CD14-positive monocyte (primary cell): ENCODE results near the gene CDC14A. TPM values are rescaled to one million over a fixed set of nuclear protein-coding genes. Genes with fewer than 3 reads are reported as not detected.

Source experiments
- DNase-seq, 3 donors: peaks; one replicate each; pipeline ENCODE4 v3.0.0-alpha.2; 2011 to 2022
- H2AFZ ChIP-seq: 2 replicates; pipeline ENCODE4 v1.6.0; 2012; ENCODE audit warnings: mild to moderate bottlenecking, low read depth, low read length, inconsistent platforms; ENCODE audit not compliant: insufficient read depth, poor library complexity, severe bottlenecking
- H3K27ac ChIP-seq, 2 donors: 1 replicate in 1 of 2; 2 replicates in 1 of 2; pipeline ENCODE4 v1.5.1; 2012 to 2013; ENCODE audit warnings: low read length in 2 of 2, control low read depth in 1 of 2, inconsistent platforms in 1 of 2, low read depth in 1 of 2, mild to moderate bottlenecking in 1 of 2
- H3K27me3 ChIP-seq, 2 donors: one replicate each; pipeline versions ENCODE4 v1.6.0 to v1.6.1; 2011 to 2013; ENCODE audit warnings: low read length in 2 of 2; ENCODE audit not compliant: control insufficient read depth in 2 of 2, insufficient read depth in 2 of 2
- H3K36me3 ChIP-seq, 2 donors: replicated peaks in 1 of 2; 1 replicate in 1 of 2; 2 replicates in 1 of 2; pipeline versions ENCODE4 v1.5.1 to v1.6.1; 2012 to 2013; ENCODE audit warnings: low read length in 2 of 2, control low read depth in 1 of 2, inconsistent platforms in 1 of 2, mild to moderate bottlenecking in 1 of 2; ENCODE audit not compliant: insufficient read depth in 2 of 2, control insufficient read depth in 1 of 2
- H3K4me1 ChIP-seq, 2 donors: 1 replicate in 1 of 2; 2 replicates in 1 of 2; pipeline versions ENCODE4 v1.5.1 to v1.6.1; 2012 to 2013; ENCODE audit warnings: low read length in 2 of 2, control low read depth in 1 of 2, inconsistent platforms in 1 of 2, mild to moderate bottlenecking in 1 of 2, moderate library complexity in 1 of 2; ENCODE audit not compliant: insufficient read depth in 2 of 2, control insufficient read depth in 1 of 2
- H3K4me2 ChIP-seq: replicated peaks from 2 replicates; pipeline ENCODE3; 2012; ENCODE audit warnings: low read length, moderate library complexity, mild to moderate bottlenecking; ENCODE audit not compliant: poor library complexity, severe bottlenecking; ENCODE audit errors: extremely low read depth
- H3K4me3 ChIP-seq, 3 experiments: fragments of 200-600 bp in 1 of 3; sonication (generic) in 1 of 3; replicated peaks in 1 of 3; 1 replicate in 2 of 3; 2 replicates in 1 of 3; pipeline ENCODE4 v1.5.1; 2011 to 2013; ENCODE audit warnings: low read length in 3 of 3, mild to moderate bottlenecking in 3 of 3, control low read depth in 2 of 3, low read depth in 2 of 3, inconsistent platforms in 1 of 3, moderate library complexity in 1 of 3
- H3K79me2 ChIP-seq: 2 replicates; pipeline ENCODE4 v1.6.0; 2012; ENCODE audit warnings: mild to moderate bottlenecking, control low read depth, inconsistent platforms, low read length, moderate library complexity; ENCODE audit not compliant: insufficient read depth
- H3K9ac ChIP-seq: 2 replicates; pipeline ENCODE4 v1.6.0; 2017; ENCODE audit warnings: low read length, mild to moderate bottlenecking; ENCODE audit not compliant: insufficient read depth, poor library complexity, severe bottlenecking
- H3K9me3 ChIP-seq, 2 donors: replicated peaks in 1 of 2; 1 replicate in 1 of 2; 2 replicates in 1 of 2; pipeline versions ENCODE4 v1.5.1 to v1.6.1; 2012 to 2013; ENCODE audit warnings: low read length in 2 of 2, control low read depth in 1 of 2; ENCODE audit not compliant: control insufficient read depth in 1 of 2, insufficient read depth in 1 of 2
- H4K20me1 ChIP-seq: 2 replicates; pipeline ENCODE4 v1.6.0; 2012; ENCODE audit warnings: mild to moderate bottlenecking, low read length, control low read depth, moderate library complexity; ENCODE audit not compliant: insufficient read depth
- H3K27ac Mint-ChIP-seq, 7 donors: one replicate each; pipeline ENCODE4 v1.8.0; 2020; ENCODE audit warnings: mild to moderate bottlenecking in 7 of 7, mixed read lengths in 7 of 7, moderate library complexity in 6 of 7, inconsistent platforms in 2 of 7
- H3K27me3 Mint-ChIP-seq, 3 donors: one replicate each; pipeline ENCODE4 v1.8.0; 2021 to 2022; ENCODE audit warnings: low read depth in 3 of 3, mild to moderate bottlenecking in 3 of 3, mixed read lengths in 3 of 3, moderate library complexity in 3 of 3, inconsistent platforms in 1 of 3
- H3K36me3 Mint-ChIP-seq, 2 donors: one replicate each; pipeline ENCODE4 v1.8.0; 2020; ENCODE audit warnings: mixed read lengths in 2 of 2, inconsistent platforms in 1 of 2, mild to moderate bottlenecking in 1 of 2
- H3K4me1 Mint-ChIP-seq: one replicate; pipeline ENCODE4 v1.8.0; 2020; ENCODE audit warnings: mild to moderate bottlenecking, mixed read lengths
- H3K4me3 Mint-ChIP-seq, 2 donors: one replicate each; pipeline ENCODE4 v1.8.0; 2020; ENCODE audit warnings: mild to moderate bottlenecking in 2 of 2, mixed read lengths in 2 of 2, moderate library complexity in 1 of 2
- H3K9me3 Mint-ChIP-seq, 7 donors: one replicate each; pipeline ENCODE4 v1.8.0; 2020 to 2022; ENCODE audit warnings: mixed read lengths in 7 of 7, mild to moderate bottlenecking in 6 of 7, moderate library complexity in 6 of 7, inconsistent platforms in 2 of 7
- CTCF ChIP-seq: fragments of 200-600 bp; IDR thresholded peaks from one replicate; pipeline ENCODE4 v1.8.0; 2022; ENCODE audit warnings: antibody characterized with exemption, mild to moderate bottlenecking
- WGBS: methylation state at CpG from one replicate; pipeline ENCODE4 v1.1.5; 2013; ENCODE audit warnings: missing lambda C conversion rate; ENCODE audit not compliant: insufficient coverage; 5-methylcytosine and 5-hydroxymethylcytosine counted together
- intact Hi-C, 2 donors: fragments of 100-400 bp; cut with micrococcal nuclease; formaldehyde crosslinking; loops; one replicate each; pipeline versions ENCODE4 v1.15.0 to v1.15.1; 2023
- polyA plus RNA-seq, 3 donors: library from polyadenylated mRNA; depleted of rRNA in 1 of 3; unstranded in 2 of 3; stranded (reverse) in 1 of 3; fragments of 300-500 nt in 2 of 3; fragments of >200 nt in 1 of 3; fragmentation: Illumina TruSeq in 2 of 3; gene quantifications; 1 replicate in 2 of 3; 2 replicates in 1 of 3; pipeline ENCODE4 v1.2.3, GENCODE V29; 2012 to 2021

Gene CDC14A
- polyA plus RNA-seq, 3 donors, result 4.2 to 9.2 (median 6.1) TPM

GRCh38 chr1:100394285-100394684, 42.0 kb downstream of the CDC14A start:
- no peak overlapping the region for H2AFZ ChIP-seq

GRCh38 chr1:100395913-100396312, 43.6 kb downstream of the CDC14A start:
- Histone ChIP-seq H3K27me3 (no peaks in the 10 kb centered on the region), H4K20me1 (no peaks in the 10 kb centered on the region), H3K9me3 (no peaks in the 10 kb centered on the region), H3K79me2 (peaks cover 73% of the 10 kb centered on the region), H3K27ac (peak overlapping the region in 1 of 2 donors; percentile 0), H3K4me1 (peaks cover 29 to 40% of the 10 kb centered on the region in 2 donors), H3K4me3 (no peak overlapping the region), H2AFZ (no peak overlapping the region), H3K36me3 (peaks cover 11 to 50% of the 10 kb centered on the region in 2 donors), H3K4me2 (no peak overlapping the region), H3K9ac (no peak overlapping the region)
- TF ChIP-seq CTCF, result no peak
- peaks cover 0 to 2% (median 0%) of the 10 kb centered on the region in 3 donors for H3K27me3 Mint-ChIP-seq
- H3K9me3 Mint-ChIP-seq, result no peaks in the 10 kb centered on the region
- peaks cover 18 to 35% of the 10 kb centered on the region in 2 donors for H3K36me3 Mint-ChIP-seq
- H3K27ac Mint-ChIP-seq, result peak overlapping the region in 2 of 7 donors; percentile 25 to 61
- no peak overlapping the region for H3K4me3 Mint-ChIP-seq
- DNase-seq, result no peak
- peaks cover 68% of the 10 kb centered on the region for H3K4me1 Mint-ChIP-seq
- intact Hi-C loops, result no loop called here
- WGBS, result 96% methylated on average over 4 of the region's 5 CpGs

More at GRCh38 chr1:100394285-100394684, 42.0 kb downstream of the CDC14A start:
- intact Hi-C loops, result no loop called here
- no peak overlapping the region for H3K4me2 ChIP-seq
- WGBS, result no CpG with 5 or more reads among the region's 1 CpG
- Mint-ChIP-seq H3K4me1 (peaks cover 56% of the 10 kb centered on the region), H3K4me3 (no peak overlapping the region), H3K36me3 (peaks cover 23 to 44% of the 10 kb centered on the region in 2 donors), H3K27ac (peak overlapping the region in 5 of 7 donors; percentile 19 to 83 (median 44)), H3K9me3 (no peaks in the 10 kb centered on the region), H3K27me3 (peaks cover 0 to 2% (median 0%) of the 10 kb centered on the region in 3 donors)
- peaks cover 16 to 24% of the 10 kb centered on the region in 2 donors for H3K4me1 ChIP-seq
- H3K9me3 ChIP-seq, result no peaks in the 10 kb centered on the region
- H3K4me3 ChIP-seq, result no peak overlapping the region
- no peaks in the 10 kb centered on the region for H3K27me3 ChIP-seq
- no peak overlapping the region for H3K9ac ChIP-seq
- TF ChIP-seq CTCF, result no peak
- H4K20me1 ChIP-seq, result no peaks in the 10 kb centered on the region
- peak in 1 of 3 donors; percentile 11 for DNase-seq
- H3K27ac ChIP-seq, result peak overlapping the region in 1 of 2 donors; percentile 50
- peaks cover 12 to 57% of the 10 kb centered on the region in 2 donors for H3K36me3 ChIP-seq
- H3K79me2 ChIP-seq, result peaks cover 66% of the 10 kb centered on the region
